Measurements from ENCODE around the gene TRABD2A.
"Not testable (repeated sequence)": the region's sequence is repeated elsewhere in the genome, so short reads cannot be mapped to it uniquely, and the experiment has no call there.

Gene TRABD2A

DNA sequence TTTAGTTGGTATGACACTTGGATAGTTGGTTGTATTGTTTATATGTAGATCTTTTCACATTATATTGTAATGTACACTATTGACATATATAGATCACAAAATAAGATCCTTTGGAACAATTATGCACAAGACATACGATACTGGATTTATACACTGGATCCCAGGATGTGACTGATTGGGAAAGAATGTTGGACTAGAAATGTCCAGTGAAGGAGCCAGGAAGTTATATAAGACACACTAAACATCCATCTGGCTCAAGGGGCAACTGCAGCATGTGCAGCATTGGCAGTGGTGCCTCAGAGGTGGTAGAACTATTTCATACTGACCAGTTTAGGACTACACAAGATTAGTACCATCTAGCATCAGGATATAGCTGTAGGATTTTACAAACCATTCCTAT is 104.9 kb downstream of the TRABD2A start:
- no peak for DNase-seq

- DNase-seq: not testable (repeated sequence)
These were observed 107.3 kb downstream of the TRABD2A start for GRCh38 chr2:84773562-84773961.
